PC-9 (cell line): ENCODE measurements around the gene PPP1R13L. TPM values are rescaled to one million over a fixed set of nuclear protein-coding genes. Genes with fewer than 3 reads are reported as not detected.

Experiments
- BruUV-seq: library from RNA; stranded (reverse); fragments of 400-500 nt; replicated peaks from 2 replicates; lab custom pipeline; 2021; lab: Mats Ljungman, UMichigan
- CTCF ChIA-PET: fragments of 300-600 bp; sonication (Branson Sonifier 250); formaldehyde crosslinking; loops from one replicate; lab custom pipeline; 2022; ENCODE audit warnings: antibody characterized with exemption; lab: Charles Lee
- POLR2A ChIA-PET: fragments of 300-600 bp; sonication (Branson Sonifier 250); formaldehyde crosslinking; loops from one replicate; lab custom pipeline; 2022; ENCODE audit warnings: antibody characterized with exemption; ENCODE audit not compliant: unreplicated experiment; lab: Charles Lee
- DNase-seq, 2 experiments: peaks; one replicate each; pipeline versions ENCODE4 v3.0.0 to v3.0.0-alpha.2; 2015 to 2022; ENCODE audit warnings: mixed read lengths in 1 of 2
- H2AFZ ChIP-seq: fragments of 200-600 bp; sonication (generic); 2 replicates; pipeline ENCODE4 v1.8.1; 2017; ENCODE audit warnings: antibody characterized with exemption
- H3F3A ChIP-seq: fragments of 200-600 bp; sonication (generic); 2 replicates; pipeline ENCODE4 v1.8.1; 2017; ENCODE audit warnings: antibody characterized with exemption, mild to moderate bottlenecking, low read depth; ENCODE audit not compliant: insufficient read depth
- H3K27ac ChIP-seq: fragments of 200-600 bp; sonication (generic); 2 replicates; pipeline ENCODE4 v1.6.1; 2016; ENCODE audit warnings: mixed run types
- H3K27me3 ChIP-seq: fragments of 200-600 bp; sonication (generic); 2 replicates; pipeline ENCODE4 v1.6.1; 2016; ENCODE audit warnings: low read depth, mixed run types; ENCODE audit not compliant: insufficient read depth
- H3K36me3 ChIP-seq: fragments of 200-600 bp; sonication (generic); 2 replicates; pipeline ENCODE4 v1.6.1; 2016; ENCODE audit warnings: low read depth, mixed run types
- H3K4me1 ChIP-seq: fragments of 200-600 bp; sonication (generic); replicated peaks from 2 replicates; pipeline ENCODE4 v1.6.1; 2016; ENCODE audit warnings: mixed run types; ENCODE audit not compliant: insufficient read depth
- H3K4me2 ChIP-seq: fragments of 200-600 bp; sonication (generic); 2 replicates; pipeline ENCODE4 v1.6.1; 2017; ENCODE audit warnings: mixed run types
- H3K4me3 ChIP-seq: fragments of 200-600 bp; sonication (generic); 2 replicates; pipeline ENCODE4 v1.6.1; 2016; ENCODE audit warnings: mixed run types
- H3K79me2 ChIP-seq: fragments of 200-600 bp; sonication (generic); 2 replicates; pipeline ENCODE4 v1.6.1; 2017; ENCODE audit warnings: low read depth, mixed run types
- H3K9me2 ChIP-seq: fragments of 200-600 bp; sonication (generic); 2 replicates; pipeline ENCODE4 v1.8.1; 2017; ENCODE audit warnings: mild to moderate bottlenecking; ENCODE audit not compliant: insufficient read depth
- H3K9me3 ChIP-seq: fragments of 200-600 bp; sonication (generic); 2 replicates; pipeline ENCODE4 v1.8.1; 2016; ENCODE audit warnings: low read depth; ENCODE audit not compliant: insufficient read depth
- H4K20me1 ChIP-seq: fragments of 200-600 bp; sonication (generic); 2 replicates; pipeline ENCODE4 v1.8.1; 2017; ENCODE audit not compliant: insufficient read depth
- EZH2 ChIP-seq: fragments of 200-600 bp; sonication (generic); IDR thresholded peaks from 2 replicates; pipeline ENCODE4 v1.8.0; 2017; ENCODE audit warnings: antibody characterized with exemption, low read depth
- intact Hi-C: fragments of 100-400 bp; cut with micrococcal nuclease; formaldehyde crosslinking; loops from one replicate; pipeline ENCODE4 v1.10.0; 2022; ENCODE audit not compliant: unreplicated experiment
- total RNA-seq: library from RNA; stranded (reverse); gene quantifications from 2 replicates; pipeline ENCODE4 v1.2.3, GENCODE V29; 2021
- TF ChIP-seq, protein P1 (sequence below): fragments of 200-600 bp; sonication (generic); conservative IDR thresholded peaks from 2 replicates; pipeline ENCODE4 v1.6.1; 2017; ENCODE audit warnings: mixed run types, antibody characterized with exemption, mild to moderate bottlenecking, moderate library complexity

Gene PPP1R13L
- total RNA-seq, 1 experiment from 2014 or later, result 121 TPM

DNA sequence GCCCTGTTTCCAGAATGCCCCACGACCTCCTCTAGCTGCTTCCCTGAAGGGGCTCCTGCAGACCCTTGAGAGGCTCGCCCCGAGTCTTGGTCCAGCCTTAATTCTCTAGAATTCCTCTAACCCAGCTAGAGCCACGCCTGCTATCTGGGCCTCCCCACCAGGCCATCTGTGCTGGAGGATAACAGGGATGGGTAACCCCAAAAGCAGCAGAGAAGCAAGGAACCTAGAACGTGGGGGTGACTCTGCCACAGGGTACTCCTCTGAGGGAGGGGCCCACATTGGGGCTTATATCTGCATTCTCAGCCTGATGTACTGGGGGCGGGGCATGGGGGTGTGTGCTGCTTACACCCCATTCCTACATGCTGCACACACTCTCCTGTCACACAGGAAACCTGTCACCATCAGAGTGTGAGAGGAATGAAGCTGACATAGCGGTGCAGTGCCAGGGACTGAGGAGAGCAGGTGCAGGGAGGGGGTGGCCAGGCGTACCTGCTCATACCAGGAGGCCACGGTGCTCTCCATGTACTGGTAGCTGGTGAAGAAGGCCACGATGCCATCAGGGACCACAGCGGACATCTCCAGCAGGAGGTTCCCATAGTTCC lies 50.5 kb downstream of the PPP1R13L start:
- no peak for DNase-seq
- intact Hi-C loops, result no loop called here
- Histone ChIP-seq H2AFZ (no peak overlapping the region), H4K20me1 (no peaks in the 10 kb centered on the region), H3K79me2 (no peaks in the 10 kb centered on the region), H3K4me2 (no peak overlapping the region), H3K9me2 (no peaks in the 10 kb centered on the region), H3K4me3 (no peak overlapping the region), H3F3A (peaks cover 6% of the 10 kb centered on the region; the same call in 1 of the 2 replicates), H3K9me3 (no peaks in the 10 kb centered on the region), H3K36me3 (no peaks in the 10 kb centered on the region), H3K27ac (no peak overlapping the region), H3K27me3 (no peaks in the 10 kb centered on the region), H3K4me1 (no peaks in the 10 kb centered on the region)
- BruUV-seq, result no TSS peak
- TF ChIP-seq, protein P1, sequence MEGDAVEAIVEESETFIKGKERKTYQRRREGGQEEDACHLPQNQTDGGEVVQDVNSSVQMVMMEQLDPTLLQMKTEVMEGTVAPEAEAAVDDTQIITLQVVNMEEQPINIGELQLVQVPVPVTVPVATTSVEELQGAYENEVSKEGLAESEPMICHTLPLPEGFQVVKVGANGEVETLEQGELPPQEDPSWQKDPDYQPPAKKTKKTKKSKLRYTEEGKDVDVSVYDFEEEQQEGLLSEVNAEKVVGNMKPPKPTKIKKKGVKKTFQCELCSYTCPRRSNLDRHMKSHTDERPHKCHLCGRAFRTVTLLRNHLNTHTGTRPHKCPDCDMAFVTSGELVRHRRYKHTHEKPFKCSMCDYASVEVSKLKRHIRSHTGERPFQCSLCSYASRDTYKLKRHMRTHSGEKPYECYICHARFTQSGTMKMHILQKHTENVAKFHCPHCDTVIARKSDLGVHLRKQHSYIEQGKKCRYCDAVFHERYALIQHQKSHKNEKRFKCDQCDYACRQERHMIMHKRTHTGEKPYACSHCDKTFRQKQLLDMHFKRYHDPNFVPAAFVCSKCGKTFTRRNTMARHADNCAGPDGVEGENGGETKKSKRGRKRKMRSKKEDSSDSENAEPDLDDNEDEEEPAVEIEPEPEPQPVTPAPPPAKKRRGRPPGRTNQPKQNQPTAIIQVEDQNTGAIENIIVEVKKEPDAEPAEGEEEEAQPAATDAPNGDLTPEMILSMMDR, result no peak
- no peak for TF ChIP-seq EZH2
- POLR2A ChIA-PET, result no interaction called here
- CTCF ChIA-PET, result no interaction called here

DNA sequence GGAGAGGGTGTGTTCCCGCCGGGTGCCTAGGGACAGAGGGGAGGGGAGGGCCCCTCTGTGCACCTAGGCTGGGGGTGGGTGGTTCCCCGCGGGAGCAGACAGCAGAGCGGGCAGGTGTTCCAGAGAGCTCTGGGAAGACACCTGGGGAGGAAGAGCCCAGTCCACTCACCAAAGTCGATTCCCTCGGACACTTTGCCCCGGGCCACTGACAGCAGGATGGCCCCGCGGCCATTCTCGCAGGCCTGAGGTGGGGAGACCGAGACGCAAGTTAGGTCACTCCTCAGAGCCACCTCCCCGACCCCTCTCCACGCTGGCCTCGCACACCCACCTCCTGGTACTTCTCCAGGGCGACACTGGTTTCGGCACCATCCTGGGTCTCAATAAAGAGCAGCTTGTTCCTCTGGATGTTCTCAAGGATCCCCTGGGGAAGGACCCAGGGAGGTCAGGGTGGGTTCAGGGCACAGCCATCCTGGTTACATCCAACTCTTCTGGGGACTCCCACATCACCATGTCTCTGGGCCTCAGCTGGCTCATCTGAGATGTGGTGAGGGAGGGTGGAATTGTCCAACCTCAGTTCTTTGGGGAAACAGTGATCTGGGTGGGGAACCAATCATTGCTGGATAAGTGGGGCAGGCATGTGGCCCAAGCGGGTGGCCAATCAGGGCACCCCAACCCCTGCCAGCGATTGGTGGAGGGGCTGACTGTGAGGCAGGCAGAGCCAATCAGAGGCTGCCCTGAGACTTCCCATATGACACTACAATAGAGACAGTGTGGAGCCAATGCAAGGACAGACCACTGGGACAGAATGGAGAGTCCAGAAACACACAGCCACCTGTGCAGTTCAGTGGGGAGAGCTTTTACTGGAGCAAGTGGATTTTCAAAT lies 51.7 kb downstream of the PPP1R13L start:
- no peaks in the 10 kb centered on the region for H3K4me1 ChIP-seq
- H3K27me3 ChIP-seq, result no peaks in the 10 kb centered on the region
- no TSS peak for BruUV-seq
- ChIA-PET POLR2A (interaction anchor here (0.6 kb wide), 1 partner anchor 495 kb away, joined by 4 read pairs; no protein-coding TSS in a partner anchor), CTCF (interaction anchor here (0.5 kb wide), 1 partner anchor 42 kb away, joined by 3 read pairs; no protein-coding TSS in a partner anchor)
- H3K36me3 ChIP-seq, result no peaks in the 10 kb centered on the region
- H3F3A ChIP-seq, result peaks cover 6% of the 10 kb centered on the region; the same call in 1 of the 2 replicates
- DNase-seq, result no peak
- H3K4me2 ChIP-seq, result no peak overlapping the region
- no peaks in the 10 kb centered on the region for H4K20me1 ChIP-seq
- no peaks in the 10 kb centered on the region for H3K9me2 ChIP-seq
- no peaks in the 10 kb centered on the region for H3K9me3 ChIP-seq
- intact Hi-C loops, result no loop called here
- no peak overlapping the region for H3K27ac ChIP-seq
- TF ChIP-seq, protein P1, result no peak
- TF ChIP-seq EZH2, result no peak
- H3K79me2 ChIP-seq, result no peaks in the 10 kb centered on the region
- no peak overlapping the region for H3K4me3 ChIP-seq
- H2AFZ ChIP-seq, result no peak overlapping the region

DNA sequence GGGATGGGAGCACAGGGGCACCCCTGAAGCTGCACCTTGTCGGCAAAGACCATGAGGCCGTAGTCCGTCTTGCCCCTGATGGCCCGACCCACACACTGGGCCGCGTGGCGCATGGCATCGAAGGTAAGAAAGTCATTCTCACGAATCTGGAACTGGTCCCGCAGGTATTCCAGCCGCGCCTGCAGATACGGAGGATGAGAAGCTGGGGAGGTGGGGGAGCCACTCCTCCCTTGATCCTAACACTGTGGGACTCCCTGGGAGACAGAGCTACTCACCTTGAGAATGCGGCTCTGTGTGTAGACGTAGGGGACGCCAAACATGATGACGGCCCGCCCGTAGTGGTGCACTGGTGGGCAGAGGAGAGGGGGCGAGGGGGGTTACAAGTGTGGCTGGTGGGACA lies 52.4 kb downstream of the PPP1R13L start:
- POLR2A ChIA-PET, result interaction anchor here (0.6 kb wide), 1 partner anchor 494 kb away, joined by 4 read pairs; no protein-coding TSS in a partner anchor
- TF ChIP-seq, protein P1, result no peak
- no peak for TF ChIP-seq EZH2

More for the DNA sequence above, 52.4 kb downstream of the PPP1R13L start:
- Histone ChIP-seq H3F3A (peaks cover 6% of the 10 kb centered on the region; the same call in 1 of the 2 replicates), H3K9me3 (no peaks in the 10 kb centered on the region), H3K4me3 (no peak overlapping the region), H4K20me1 (no peaks in the 10 kb centered on the region), H3K27me3 (no peaks in the 10 kb centered on the region), H3K4me1 (no peaks in the 10 kb centered on the region), H3K4me2 (no peak overlapping the region), H3K79me2 (no peaks in the 10 kb centered on the region), H2AFZ (no peak overlapping the region), H3K9me2 (no peaks in the 10 kb centered on the region), H3K36me3 (no peaks in the 10 kb centered on the region), H3K27ac (no peak overlapping the region)
- BruUV-seq, result no TSS peak
- intact Hi-C loops, result no loop called here
- CTCF ChIA-PET, result interaction anchor here (0.5 kb wide), 1 partner anchor 43 kb away, joined by 3 read pairs; no protein-coding TSS in a partner anchor
- no peak for DNase-seq
